Natural killer cell (primary cell): ENCODE measurements around the gene PCDH1. TPM values are rescaled to one million over a fixed set of nuclear protein-coding genes. Genes with fewer than 3 reads are reported as not detected.

Experiments used
- ATAC-seq, 3 donors: fragments of 150-1000 bp in 2 of 3; fragments of 200-7000 bp in 1 of 3; cut with Tn5 transposase; 1 replicate in 1 of 3; 2 replicates in 2 of 3; pipeline ENCODE4 v1.10.0; 2021; ENCODE audit warnings: mild to moderate bottlenecking in 2 of 3, moderate library complexity in 2 of 3
- DNase-seq, 2 donors: peaks; one replicate each; pipeline versions ENCODE4 v3.0.0 to v3.0.0-alpha.2; 2013 to 2021; ENCODE audit warnings: mixed read lengths in 1 of 2
- H3K27ac ChIP-seq: one replicate; pipeline ENCODE4 v1.5.1; 2013; ENCODE audit warnings: mild to moderate bottlenecking, low read length
- H3K27me3 ChIP-seq: one replicate; pipeline ENCODE4 v1.6.1; 2013; ENCODE audit warnings: low read length; ENCODE audit not compliant: control insufficient read depth, insufficient read depth
- H3K36me3 ChIP-seq: one replicate; pipeline ENCODE4 v1.6.1; 2013; ENCODE audit warnings: low read length; ENCODE audit not compliant: control insufficient read depth, insufficient read depth
- H3K4me1 ChIP-seq: one replicate; pipeline ENCODE4 v1.6.1; 2013; ENCODE audit warnings: low read length; ENCODE audit not compliant: control insufficient read depth, insufficient read depth
- H3K4me3 ChIP-seq: one replicate; pipeline ENCODE4 v1.5.1; 2013; ENCODE audit warnings: low read length
- H3K9me3 ChIP-seq: one replicate; pipeline ENCODE4 v1.6.1; 2013; ENCODE audit warnings: low read length; ENCODE audit not compliant: control insufficient read depth, insufficient read depth
- H3K27ac Mint-ChIP-seq, 2 donors: one replicate each; pipeline ENCODE4 v1.8.0; 2022; ENCODE audit warnings: mild to moderate bottlenecking in 2 of 2, mixed read lengths in 2 of 2, moderate library complexity in 1 of 2
- H3K27me3 Mint-ChIP-seq, 2 donors: one replicate each; pipeline ENCODE4 v1.8.0; 2022; ENCODE audit warnings: low read depth in 2 of 2, mixed read lengths in 2 of 2
- H3K36me3 Mint-ChIP-seq: one replicate; pipeline ENCODE4 v1.8.0; 2022; ENCODE audit warnings: mixed read lengths
- H3K4me1 Mint-ChIP-seq, 2 donors: one replicate each; pipeline ENCODE4 v1.8.0; 2022; ENCODE audit warnings: mixed read lengths in 2 of 2
- H3K4me3 Mint-ChIP-seq: one replicate; pipeline ENCODE4 v1.8.0; 2022; ENCODE audit warnings: mild to moderate bottlenecking, moderate library complexity, mixed read lengths
- H3K9me3 Mint-ChIP-seq, 2 donors: one replicate each; pipeline ENCODE4 v1.8.0; 2022; ENCODE audit warnings: mixed read lengths in 2 of 2
- WGBS: methylation state at CpG from one replicate; pipeline ENCODE4 v1.1.7; 2013; ENCODE audit warnings: missing lambda C conversion rate; ENCODE audit not compliant: insufficient coverage; 5-methylcytosine and 5-hydroxymethylcytosine counted together
- intact Hi-C: fragments of 100-400 bp; cut with micrococcal nuclease; formaldehyde crosslinking; loops from one replicate; pipeline ENCODE4 v1.14.2; 2022
- total RNA-seq, 4 donors: library from RNA; stranded (reverse); fragments of 120-200 nt in 1 of 4; gene quantifications; one replicate each; pipeline versions ENCODE4 v1.2.3 to v1.2.4, GENCODE V29; 2013 to 2022
- TF ChIP-seq, protein P1 (sequence below): fragments of 200-600 bp; IDR thresholded peaks from one replicate; pipeline ENCODE4 v1.8.0; 2022; ENCODE audit warnings: antibody characterized with exemption

Gene PCDH1
- total RNA-seq, 3 donors from 2014 or later (not counting 1 experiment from before 2014, with no cell fraction given): 19.2 to 39.2 (median 32.1) TPM

- no peaks in the 10 kb centered on the region for H3K9me3 ChIP-seq
- no peaks in the 10 kb centered on the region for H3K27me3 ChIP-seq
- no peaks in the 10 kb centered on the region for H3K4me1 ChIP-seq
- ATAC-seq (no peak), DNase-seq (no peak)
- no peak overlapping the region for H3K4me3 ChIP-seq
- no peak overlapping the region for H3K27ac Mint-ChIP-seq
- H3K36me3 ChIP-seq: no peaks in the 10 kb centered on the region
- no peaks in the 10 kb centered on the region for H3K9me3 Mint-ChIP-seq
- H3K4me1 Mint-ChIP-seq: no peaks in the 10 kb centered on the region
- no peak overlapping the region for H3K4me3 Mint-ChIP-seq
- H3K36me3 Mint-ChIP-seq: no peaks in the 10 kb centered on the region
- TF ChIP-seq, protein P1, sequence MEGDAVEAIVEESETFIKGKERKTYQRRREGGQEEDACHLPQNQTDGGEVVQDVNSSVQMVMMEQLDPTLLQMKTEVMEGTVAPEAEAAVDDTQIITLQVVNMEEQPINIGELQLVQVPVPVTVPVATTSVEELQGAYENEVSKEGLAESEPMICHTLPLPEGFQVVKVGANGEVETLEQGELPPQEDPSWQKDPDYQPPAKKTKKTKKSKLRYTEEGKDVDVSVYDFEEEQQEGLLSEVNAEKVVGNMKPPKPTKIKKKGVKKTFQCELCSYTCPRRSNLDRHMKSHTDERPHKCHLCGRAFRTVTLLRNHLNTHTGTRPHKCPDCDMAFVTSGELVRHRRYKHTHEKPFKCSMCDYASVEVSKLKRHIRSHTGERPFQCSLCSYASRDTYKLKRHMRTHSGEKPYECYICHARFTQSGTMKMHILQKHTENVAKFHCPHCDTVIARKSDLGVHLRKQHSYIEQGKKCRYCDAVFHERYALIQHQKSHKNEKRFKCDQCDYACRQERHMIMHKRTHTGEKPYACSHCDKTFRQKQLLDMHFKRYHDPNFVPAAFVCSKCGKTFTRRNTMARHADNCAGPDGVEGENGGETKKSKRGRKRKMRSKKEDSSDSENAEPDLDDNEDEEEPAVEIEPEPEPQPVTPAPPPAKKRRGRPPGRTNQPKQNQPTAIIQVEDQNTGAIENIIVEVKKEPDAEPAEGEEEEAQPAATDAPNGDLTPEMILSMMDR: no peak
- peaks cover 0 to 9% of the 10 kb centered on the region in 2 donors for H3K27me3 Mint-ChIP-seq
- H3K27ac ChIP-seq: no peak overlapping the region
- intact Hi-C loops: no loop called here
- 70% methylated on average over 4 of the region's 4 CpGs for WGBS
These were observed 50.0 kb downstream of the PCDH1 start for GRCh38 chr5:141828162-141828561.

DNA sequence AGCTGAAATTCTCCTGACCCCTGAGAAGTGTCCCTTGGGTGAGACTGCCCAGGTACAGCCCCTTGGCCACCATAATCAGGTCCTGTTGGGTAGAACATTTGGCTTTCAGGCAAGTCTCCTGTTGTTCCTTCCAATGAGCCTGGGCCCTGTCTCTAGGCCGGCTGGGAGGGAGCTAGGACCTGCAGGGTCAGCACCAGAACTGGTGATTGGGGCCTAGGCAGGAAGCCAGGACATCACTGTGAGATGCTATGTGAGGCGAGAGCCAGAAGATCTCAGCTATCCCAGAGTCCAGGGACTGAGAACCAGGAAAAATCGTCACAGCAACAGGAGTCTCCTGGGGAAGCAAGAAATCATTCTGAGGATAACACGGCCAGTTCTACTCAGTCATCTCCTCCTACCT is 51.5 kb downstream of the PCDH1 start:
- TF ChIP-seq, protein P1: no peak
- H3K27ac Mint-ChIP-seq: no peak overlapping the region

GRCh38 chr5:141825791-141826560 is 52.2 kb downstream of the PCDH1 start:
- Mint-ChIP-seq H3K36me3 (no peaks in the 10 kb centered on the region), H3K9me3 (no peaks in the 10 kb centered on the region), H3K27me3 (peaks cover 0 to 3% of the 10 kb centered on the region in 2 donors), H3K4me1 (no peaks in the 10 kb centered on the region), H3K27ac (no peak overlapping the region), H3K4me3 (no peak overlapping the region)
- no peaks in the 10 kb centered on the region for H3K4me1 ChIP-seq
- no peaks in the 10 kb centered on the region for H3K9me3 ChIP-seq
- ATAC-seq (peak in 2 of 3 donors; percentile 53 to 56), DNase-seq (peak in 1 of 2 donors; percentile 42)
- no peak overlapping the region for H3K4me3 ChIP-seq
- H3K27me3 ChIP-seq: no peaks in the 10 kb centered on the region
- no peaks in the 10 kb centered on the region for H3K36me3 ChIP-seq
- intact Hi-C loops: no loop called here
- TF ChIP-seq, protein P1: peak; percentile 20
- WGBS: 76% methylated on average over 10 of the region's 10 CpGs
- H3K27ac ChIP-seq: no peak overlapping the region

More for the DNA sequence above, 51.5 kb downstream of the PCDH1 start:
- Histone ChIP-seq H3K9me3 (no peaks in the 10 kb centered on the region), H3K27me3 (no peaks in the 10 kb centered on the region), H3K27ac (no peak overlapping the region), H3K4me1 (no peaks in the 10 kb centered on the region), H3K36me3 (no peaks in the 10 kb centered on the region), H3K4me3 (no peak overlapping the region)
- no peak for ATAC-seq
- 90% methylated on average over 4 of the region's 4 CpGs for WGBS
- Mint-ChIP-seq H3K4me1 (no peaks in the 10 kb centered on the region), H3K36me3 (no peaks in the 10 kb centered on the region), H3K9me3 (no peaks in the 10 kb centered on the region), H3K4me3 (no peak overlapping the region), H3K27me3 (peaks cover 0 to 3% of the 10 kb centered on the region in 2 donors)
- intact Hi-C loops: no loop called here
- DNase-seq: no peak
